Measurements from ENCODE around the gene RCVRN.

The RCVRN gene

DNA sequence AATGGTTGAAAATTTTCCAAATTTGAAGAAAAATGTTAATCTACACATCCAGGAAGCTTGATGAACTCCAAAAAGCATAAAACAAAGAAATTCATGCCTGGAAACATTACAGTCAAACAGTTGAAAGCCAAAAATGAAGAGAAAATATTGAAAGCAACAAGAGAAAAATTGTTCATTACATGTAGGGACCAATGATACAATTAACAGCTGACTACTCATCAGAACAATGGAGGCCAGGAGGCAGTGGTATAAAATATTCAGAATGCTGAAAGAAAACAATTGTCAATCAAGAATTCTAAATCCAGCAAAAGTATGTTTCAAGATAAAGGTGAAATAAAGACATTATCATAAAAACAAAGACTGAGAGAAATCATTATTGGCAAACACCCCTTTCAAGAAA, 21.6 kb downstream of the RCVRN start:
- Histone ChIP-seq H3K4me3 (ENCODE audit: low read depth, low read length) (no peak overlapping the region), H3K36me3 (ENCODE audit: control insufficient read depth in 2 of 2, insufficient read depth in 1 of 2, low read length in 2 of 2) (no peaks in the 10 kb centered on the region), H3K9me3 (ENCODE audit: control insufficient read depth, insufficient read depth, low read depth, low read length) (no peaks in the 10 kb centered on the region), H3K27ac (ENCODE audit: extremely low read depth, low read depth, low read length) (no peak overlapping the region), H3K4me1 (ENCODE audit: control insufficient read depth, insufficient read depth, low read length) (no peaks in the 10 kb centered on the region)
- POLR2A ChIA-PET, result no interaction called here
- TF ChIP-seq TRIM28 (IDR thresholded peaks at IDR 0.05; ENCODE audit: borderline replicate concordance, low read length) (peak; percentile 95), MZF1 (tag by site-specific recombination; IDR thresholded peaks at IDR 0.05; ENCODE audit: borderline replicate concordance) (no peak), SETDB1 (IDR thresholded peaks at IDR 0.05; ENCODE audit: insufficient read length, low read length) (peak; percentile 94)
- CTCF ChIA-PET, result interaction anchor here (0.7 to 1.2 kb wide), 6 partner anchors 9 to 441 kb away, joined by 3 to 5 read pairs (median 4); no protein-coding TSS in a partner anchor

DNA sequence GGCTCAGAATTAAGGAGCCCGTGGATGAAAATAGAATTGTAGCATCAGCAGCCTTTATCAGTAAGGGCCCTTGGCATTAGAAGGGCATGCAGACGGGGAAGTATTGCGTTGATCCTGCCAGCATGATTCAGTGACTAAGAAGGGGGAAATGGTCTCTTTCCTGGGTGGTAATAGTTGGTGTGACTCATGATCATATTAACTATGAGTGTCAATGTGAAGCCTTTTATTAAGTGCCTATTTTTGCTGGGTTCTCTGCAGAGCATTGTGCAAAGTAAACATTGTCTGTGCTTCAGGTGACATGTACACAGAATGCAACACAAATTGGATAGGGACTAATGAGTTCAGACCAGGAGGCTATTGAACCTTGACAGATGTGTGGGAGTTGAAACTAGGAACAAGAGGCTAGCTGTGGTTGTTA, 24.5 kb downstream of the RCVRN start:
- H3K36me3 ChIP-seq (ENCODE audit: control insufficient read depth in 2 of 2, insufficient read depth in 1 of 2, low read length in 2 of 2), result no peaks in the 10 kb centered on the region
- no peak overlapping the region for H3K4me3 ChIP-seq (ENCODE audit: low read depth, low read length)
- CTCF ChIA-PET, result interaction anchor here (0.7 to 4.9 kb wide), 2 partner anchors 9 to 685 kb away, joined by 4 to 56 read pairs; no protein-coding TSS in a partner anchor
- no peaks in the 10 kb centered on the region for H3K9me3 ChIP-seq (ENCODE audit: control insufficient read depth, insufficient read depth, low read depth, low read length)
- TF ChIP-seq ZNF473 (tag by site-specific recombination; IDR thresholded peaks at IDR 0.05), result no peak
- TF ChIP-seq, protein P1, sequence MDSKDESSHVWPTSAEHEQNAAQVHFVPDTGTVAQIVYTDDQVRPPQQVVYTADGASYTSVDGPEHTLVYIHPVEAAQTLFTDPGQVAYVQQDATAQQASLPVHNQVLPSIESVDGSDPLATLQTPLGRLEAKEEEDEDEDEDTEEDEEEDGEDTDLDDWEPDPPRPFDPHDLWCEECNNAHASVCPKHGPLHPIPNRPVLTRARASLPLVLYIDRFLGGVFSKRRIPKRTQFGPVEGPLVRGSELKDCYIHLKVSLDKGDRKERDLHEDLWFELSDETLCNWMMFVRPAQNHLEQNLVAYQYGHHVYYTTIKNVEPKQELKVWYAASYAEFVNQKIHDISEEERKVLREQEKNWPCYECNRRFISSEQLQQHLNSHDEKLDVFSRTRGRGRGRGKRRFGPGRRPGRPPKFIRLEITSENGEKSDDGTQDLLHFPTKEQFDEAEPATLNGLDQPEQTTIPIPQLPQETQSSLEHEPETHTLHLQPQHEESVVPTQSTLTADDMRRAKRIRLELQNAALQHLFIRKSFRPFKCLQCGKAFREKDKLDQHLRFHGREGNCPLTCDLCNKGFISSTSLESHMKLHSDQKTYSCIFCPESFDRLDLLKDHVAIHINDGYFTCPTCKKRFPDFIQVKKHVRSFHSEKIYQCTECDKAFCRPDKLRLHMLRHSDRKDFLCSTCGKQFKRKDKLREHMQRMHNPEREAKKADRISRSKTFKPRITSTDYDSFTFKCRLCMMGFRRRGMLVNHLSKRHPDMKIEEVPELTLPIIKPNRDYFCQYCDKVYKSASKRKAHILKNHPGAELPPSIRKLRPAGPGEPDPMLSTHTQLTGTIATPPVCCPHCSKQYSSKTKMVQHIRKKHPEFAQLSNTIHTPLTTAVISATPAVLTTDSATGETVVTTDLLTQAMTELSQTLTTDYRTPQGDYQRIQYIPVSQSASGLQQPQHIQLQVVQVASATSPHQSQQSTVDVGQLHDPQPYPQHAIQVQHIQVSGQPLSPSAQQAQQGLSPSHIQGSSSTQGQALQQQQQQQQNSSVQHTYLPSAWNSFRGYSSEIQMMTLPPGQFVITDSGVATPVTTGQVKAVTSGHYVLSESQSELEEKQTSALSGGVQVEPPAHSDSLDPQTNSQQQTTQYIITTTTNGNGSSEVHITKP (tag by site-specific recombination; IDR thresholded peaks at IDR 0.05), result no peak
- TF ChIP-seq, protein P2, sequence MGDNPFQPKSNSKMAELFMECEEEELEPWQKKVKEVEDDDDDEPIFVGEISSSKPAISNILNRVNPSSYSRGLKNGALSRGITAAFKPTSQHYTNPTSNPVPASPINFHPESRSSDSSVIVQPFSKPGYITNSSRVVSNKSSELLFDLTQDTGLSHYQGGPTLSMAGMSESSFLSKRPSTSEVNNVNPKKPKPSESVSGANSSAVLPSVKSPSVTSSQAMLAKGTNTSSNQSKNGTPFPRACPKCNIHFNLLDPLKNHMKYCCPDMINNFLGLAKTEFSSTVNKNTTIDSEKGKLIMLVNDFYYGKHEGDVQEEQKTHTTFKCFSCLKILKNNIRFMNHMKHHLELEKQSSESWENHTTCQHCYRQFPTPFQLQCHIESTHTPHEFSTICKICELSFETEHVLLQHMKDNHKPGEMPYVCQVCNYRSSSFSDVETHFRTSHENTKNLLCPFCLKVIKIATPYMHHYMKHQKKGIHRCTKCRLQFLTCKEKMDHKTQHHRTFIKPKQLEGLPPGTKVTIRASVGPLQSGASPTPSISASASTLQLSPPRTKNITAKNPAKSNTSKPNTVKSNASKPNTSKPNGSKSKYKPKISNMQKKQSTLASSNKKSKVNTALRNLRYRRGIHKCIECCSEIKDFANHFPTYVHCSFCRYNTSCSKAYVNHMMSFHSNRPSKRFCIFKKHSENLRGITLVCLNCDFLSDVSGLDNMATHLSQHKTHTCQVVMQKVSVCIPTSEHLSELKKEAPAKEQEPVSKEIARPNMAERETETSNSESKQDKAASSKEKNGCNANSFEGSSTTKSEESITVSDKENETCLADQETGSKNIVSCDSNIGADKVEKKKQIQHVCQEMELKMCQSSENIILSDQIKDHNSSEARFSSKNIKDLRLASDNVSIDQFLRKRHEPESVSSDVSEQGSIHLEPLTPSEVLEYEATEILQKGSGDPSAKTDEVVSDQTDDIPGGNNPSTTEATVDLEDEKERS (tag by site-specific recombination; IDR thresholded peaks at IDR 0.05), result no peak
- TF ChIP-seq, protein P3, sequence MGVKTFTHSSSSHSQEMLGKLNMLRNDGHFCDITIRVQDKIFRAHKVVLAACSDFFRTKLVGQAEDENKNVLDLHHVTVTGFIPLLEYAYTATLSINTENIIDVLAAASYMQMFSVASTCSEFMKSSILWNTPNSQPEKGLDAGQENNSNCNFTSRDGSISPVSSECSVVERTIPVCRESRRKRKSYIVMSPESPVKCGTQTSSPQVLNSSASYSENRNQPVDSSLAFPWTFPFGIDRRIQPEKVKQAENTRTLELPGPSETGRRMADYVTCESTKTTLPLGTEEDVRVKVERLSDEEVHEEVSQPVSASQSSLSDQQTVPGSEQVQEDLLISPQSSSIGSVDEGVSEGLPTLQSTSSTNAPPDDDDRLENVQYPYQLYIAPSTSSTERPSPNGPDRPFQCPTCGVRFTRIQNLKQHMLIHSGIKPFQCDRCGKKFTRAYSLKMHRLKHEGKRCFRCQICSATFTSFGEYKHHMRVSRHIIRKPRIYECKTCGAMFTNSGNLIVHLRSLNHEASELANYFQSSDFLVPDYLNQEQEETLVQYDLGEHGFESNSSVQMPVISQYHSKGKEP (tag by site-specific recombination; IDR thresholded peaks at IDR 0.05), result no peak
- no peak for TF ChIP-seq ZBTB20 (tag by site-specific recombination; IDR thresholded peaks at IDR 0.05)
- TF ChIP-seq ZNF174 (tag by site-specific recombination; IDR thresholded peaks at IDR 0.05), result no peak
- TF ChIP-seq, protein P4, sequence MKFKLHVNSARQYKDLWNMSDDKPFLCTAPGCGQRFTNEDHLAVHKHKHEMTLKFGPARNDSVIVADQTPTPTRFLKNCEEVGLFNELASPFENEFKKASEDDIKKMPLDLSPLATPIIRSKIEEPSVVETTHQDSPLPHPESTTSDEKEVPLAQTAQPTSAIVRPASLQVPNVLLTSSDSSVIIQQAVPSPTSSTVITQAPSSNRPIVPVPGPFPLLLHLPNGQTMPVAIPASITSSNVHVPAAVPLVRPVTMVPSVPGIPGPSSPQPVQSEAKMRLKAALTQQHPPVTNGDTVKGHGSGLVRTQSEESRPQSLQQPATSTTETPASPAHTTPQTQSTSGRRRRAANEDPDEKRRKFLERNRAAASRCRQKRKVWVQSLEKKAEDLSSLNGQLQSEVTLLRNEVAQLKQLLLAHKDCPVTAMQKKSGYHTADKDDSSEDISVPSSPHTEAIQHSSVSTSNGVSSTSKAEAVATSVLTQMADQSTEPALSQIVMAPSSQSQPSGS (tag by site-specific recombination; IDR thresholded peaks at IDR 0.05; ENCODE audit: low read depth), result no peak
- TF ChIP-seq KLF8 (tag by site-specific recombination; IDR thresholded peaks at IDR 0.05), result no peak
- TF ChIP-seq BCL11B (tag by site-specific recombination; IDR thresholded peaks at IDR 0.05; ENCODE audit: low read depth), result no peak
- no peak for TF ChIP-seq YY1 (tag by site-specific recombination; IDR thresholded peaks at IDR 0.05)
- no peak for TF ChIP-seq IKZF3 (tag by site-specific recombination; IDR thresholded peaks at IDR 0.05)
- TF ChIP-seq ZNF366 (tag by site-specific recombination; conservative IDR thresholded peaks at IDR 0.05), result no peak
- no peak for TF ChIP-seq GLI2 (tag by site-specific recombination; IDR thresholded peaks at IDR 0.05; ENCODE audit: borderline replicate concordance, low read depth)
- TF ChIP-seq ZNF214 (tag by site-specific recombination; IDR thresholded peaks at IDR 0.05; ENCODE audit: borderline replicate concordance), result no peak
- TF ChIP-seq ZNF274 (IDR thresholded peaks at IDR 0.05; ENCODE audit: low read length), result no peak
- no peak for TF ChIP-seq ZNF274 (tag by site-specific recombination; IDR thresholded peaks at IDR 0.05; ENCODE audit: borderline replicate concordance)
- no peak for TF ChIP-seq ZNF133 (tag by site-specific recombination; IDR thresholded peaks at IDR 0.05)
- TF ChIP-seq EGR2 (tag by site-specific recombination; IDR thresholded peaks at IDR 0.05; ENCODE audit: low read depth), result no peak
- TF ChIP-seq ZNF335 (tag by site-specific recombination; conservative IDR thresholded peaks at IDR 0.05), result no peak
- H3K4me1 ChIP-seq (ENCODE audit: control insufficient read depth, insufficient read depth, low read length), result no peaks in the 10 kb centered on the region
- no peak overlapping the region for H3K27ac ChIP-seq (ENCODE audit: extremely low read depth, low read depth, low read length)
- POLR2A ChIA-PET, result no interaction called here
